Daoy (cell line): ENCODE measurements around the gene PRR12. TPM values are rescaled to one million over a fixed set of nuclear protein-coding genes. Genes with fewer than 3 reads are reported as not detected.

Experiments
- DNase-seq: peaks from one replicate; pipeline ENCODE4 v3.0.0-alpha.2; 2015; ENCODE audit warnings: low read depth
- total RNA-seq: library from RNA; depleted of rRNA; stranded (reverse); fragments of >200 nt; shearing (Covaris generic); gene quantifications from 2 replicates; pipeline ENCODE4 v1.2.3, GENCODE V29; 2014

Gene PRR12
- total RNA-seq, 1 experiment from 2014 or later: 2.5 TPM

DNA sequence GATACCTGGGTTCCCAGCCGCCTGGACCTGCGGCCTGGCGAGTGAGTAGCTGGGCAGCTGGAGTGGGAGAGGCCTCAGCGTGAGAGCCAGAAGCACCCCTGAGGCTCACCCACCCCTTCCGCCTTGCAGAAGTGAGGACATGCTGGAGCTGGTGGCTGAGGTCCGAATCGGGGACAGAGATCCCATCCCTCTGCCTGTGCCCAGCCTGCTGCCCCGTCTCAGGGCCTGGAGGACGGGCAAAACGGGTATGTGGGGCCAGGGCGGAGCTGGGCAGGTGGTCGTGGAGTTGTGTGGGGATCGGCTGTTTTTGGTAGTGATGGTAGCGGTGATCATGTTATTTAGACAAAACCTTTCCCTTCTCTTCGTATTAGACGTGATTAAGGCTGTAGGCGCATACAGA lies 55.6 kb downstream of the PRR12 start:
- DNase-seq: no peak

DNA sequence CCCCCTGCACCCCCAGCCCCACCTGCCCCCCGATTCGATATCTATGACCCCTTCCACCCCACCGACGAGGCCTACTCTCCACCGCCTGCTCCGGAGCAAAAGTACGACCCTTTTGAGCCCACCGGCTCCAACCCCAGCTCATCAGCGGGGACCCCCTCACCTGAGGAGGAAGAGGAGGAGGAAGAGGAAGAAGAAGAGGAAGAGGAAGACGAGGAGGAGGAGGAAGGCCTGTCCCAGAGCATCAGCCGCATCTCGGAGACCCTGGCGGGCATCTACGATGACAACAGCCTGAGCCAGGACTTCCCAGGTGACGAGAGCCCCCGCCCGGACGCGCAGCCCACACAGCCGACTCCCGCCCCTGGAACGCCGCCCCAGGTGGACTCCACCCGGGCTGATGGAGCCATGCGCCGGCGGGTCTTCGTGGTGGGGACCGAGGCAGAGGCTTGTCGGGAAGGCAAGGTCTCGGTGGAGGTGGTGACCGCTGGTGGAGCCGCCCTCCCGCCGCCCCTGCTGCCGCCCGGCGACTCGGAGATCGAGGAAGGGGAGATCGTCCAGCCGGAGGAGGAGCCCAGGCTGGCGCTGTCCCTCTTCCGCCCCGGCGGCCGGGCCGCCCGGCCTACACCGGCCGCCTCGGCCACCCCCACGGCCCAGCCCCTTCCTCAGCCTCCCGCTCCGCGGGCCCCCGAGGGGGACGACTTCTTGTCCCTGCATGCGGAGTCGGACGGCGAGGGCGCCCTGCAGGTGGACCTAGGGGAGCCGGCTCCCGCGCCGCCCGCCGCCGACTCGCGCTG lies 60.2 kb downstream of the PRR12 start:
- no peak for DNase-seq

DNA sequence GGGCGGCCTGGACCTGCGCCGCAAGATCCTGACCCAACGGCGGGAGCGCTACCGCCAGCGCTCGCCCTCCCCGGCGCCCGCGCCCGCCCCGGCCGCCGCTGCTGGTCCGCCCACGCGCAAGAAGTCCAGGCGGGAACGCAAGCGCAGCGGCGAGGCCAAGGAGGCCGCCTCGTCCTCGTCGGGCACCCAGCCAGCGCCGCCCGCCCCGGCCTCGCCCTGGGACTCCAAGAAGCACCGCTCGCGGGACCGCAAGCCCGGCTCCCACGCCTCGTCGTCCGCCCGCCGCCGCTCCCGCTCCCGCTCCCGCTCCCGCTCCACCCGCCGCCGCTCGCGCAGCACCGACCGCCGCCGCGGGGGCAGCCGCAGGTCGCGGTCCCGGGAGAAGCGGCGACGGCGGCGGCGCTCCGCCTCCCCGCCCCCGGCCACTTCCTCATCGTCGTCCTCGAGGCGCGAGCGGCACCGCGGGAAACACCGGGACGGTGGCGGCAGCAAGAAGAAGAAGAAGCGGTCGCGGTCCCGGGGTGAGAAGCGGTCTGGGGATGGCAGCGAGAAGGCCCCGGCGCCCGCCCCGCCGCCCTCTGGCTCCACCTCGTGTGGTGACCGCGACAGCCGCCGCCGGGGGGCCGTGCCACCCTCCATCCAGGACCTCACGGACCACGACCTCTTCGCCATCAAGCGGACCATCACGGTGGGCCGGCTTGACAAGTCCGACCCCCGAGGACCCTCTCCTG lies 61.0 kb downstream of the PRR12 start:
- no peak for DNase-seq

DNA sequence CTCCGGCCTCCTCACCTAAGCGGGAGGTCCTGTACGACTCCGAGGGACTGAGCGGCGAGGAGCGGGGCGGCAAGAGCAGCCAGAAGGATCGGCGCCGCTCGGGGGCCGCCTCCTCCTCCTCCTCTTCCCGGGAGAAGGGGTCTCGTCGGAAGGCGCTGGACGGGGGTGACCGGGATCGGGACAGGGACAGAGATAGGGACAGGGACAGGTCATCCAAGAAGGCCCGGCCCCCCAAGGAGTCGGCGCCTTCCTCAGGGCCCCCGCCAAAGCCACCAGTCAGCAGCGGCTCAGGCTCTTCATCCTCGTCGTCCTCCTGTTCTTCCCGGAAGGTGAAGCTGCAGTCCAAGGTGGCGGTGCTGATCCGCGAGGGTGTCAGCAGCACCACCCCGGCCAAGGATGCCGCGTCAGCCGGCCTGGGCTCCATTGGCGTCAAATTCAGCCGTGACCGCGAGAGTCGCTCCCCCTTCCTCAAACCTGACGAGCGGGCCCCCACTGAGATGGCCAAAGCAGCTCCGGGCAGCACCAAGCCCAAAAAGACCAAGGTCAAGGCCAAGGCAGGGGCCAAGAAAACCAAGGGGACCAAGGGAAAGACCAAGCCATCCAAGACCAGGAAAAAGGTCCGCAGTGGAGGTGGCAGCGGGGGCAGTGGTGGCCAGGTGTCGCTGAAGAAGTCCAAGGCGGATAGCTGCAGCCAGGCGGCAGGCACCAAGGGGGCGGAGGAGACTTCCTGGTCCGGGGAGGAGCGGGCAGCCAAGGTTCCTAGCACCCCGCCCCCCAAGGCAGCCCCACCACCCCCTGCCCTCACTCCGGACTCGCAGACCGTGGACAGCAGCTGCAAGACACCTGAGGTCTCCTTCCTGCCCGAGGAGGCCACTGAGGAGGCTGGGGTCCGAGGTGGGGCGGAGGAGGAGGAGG lies 61.8 kb downstream of the PRR12 start:
- DNase-seq: no peak

DNA sequence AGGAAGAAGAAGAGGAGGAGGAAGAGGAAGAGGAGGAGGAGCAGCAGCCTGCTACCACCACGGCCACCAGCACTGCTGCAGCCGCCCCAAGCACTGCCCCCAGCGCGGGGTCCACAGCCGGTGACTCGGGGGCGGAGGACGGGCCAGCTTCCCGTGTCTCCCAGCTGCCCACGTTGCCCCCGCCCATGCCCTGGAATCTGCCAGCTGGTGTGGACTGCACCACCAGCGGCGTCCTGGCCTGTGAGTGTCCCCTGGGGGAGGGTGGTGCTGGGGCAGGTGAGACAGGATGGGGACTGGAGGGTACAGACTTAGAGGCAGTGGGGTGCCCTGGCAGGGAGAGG lies 62.5 kb downstream of the PRR12 start:
- DNase-seq: no peak

DNA sequence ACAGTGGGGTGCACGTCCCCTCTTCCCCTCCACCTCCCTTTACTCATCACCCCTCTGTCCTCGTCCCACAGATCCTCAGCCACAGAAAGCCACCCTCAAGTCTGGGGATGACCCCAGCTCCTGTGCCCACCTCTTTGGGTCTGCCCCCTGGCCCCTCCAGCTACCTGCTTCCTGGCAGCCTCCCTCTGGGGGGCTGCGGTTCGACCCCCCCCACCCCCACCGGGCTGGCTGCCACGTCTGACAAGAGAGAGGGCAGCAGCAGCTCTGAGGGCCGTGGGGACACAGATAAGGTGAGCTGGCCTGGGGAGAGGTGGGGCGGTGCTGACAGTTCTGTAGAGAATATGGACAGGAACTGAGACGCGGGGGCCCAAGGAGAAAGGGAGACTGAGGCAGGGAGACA lies 63.6 kb downstream of the PRR12 start:
- no peak for DNase-seq

DNA sequence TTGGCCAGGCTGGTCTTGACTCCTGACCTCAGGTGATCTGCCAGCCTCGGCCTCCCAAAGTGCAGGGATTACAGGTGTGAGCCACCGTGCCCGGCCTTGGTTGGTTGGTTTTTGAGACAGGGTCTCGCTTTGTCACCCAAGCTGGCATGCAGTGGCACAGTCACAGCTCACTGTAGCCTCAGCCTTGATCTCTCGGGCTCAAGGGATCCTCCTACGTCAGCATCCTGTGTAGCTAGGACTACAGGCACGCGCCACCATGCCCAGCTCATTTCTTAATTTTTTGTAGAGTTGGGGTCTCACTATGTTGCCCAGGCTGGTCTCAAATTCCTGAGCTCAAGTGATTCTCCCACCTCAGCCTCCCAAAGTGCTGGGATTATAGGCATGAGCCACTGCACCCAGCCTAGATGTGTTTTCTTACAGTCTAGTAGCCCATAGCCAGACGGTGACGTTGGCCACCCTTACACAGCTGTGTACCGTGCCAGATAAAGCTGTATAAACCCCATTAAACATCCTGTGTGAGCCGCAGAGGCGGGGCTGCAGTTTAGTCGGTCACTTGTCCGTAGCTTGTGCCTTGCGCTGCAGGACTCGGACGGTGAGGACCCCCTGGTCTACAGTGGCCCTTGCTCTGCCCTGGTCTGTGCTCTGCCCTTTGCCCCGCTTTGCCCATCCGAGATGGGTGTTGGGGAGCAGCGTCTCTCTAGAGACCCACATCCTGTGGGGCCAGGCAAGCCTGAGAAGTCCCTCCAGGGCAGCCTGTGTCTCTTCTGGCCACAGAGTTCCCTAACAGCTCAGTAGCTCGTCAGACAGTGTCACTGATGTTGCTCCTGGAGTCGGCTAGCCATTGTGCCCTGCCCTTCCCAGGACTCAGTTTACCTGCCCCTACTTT lies 64.8 kb downstream of the PRR12 start:
- no peak for DNase-seq

DNA sequence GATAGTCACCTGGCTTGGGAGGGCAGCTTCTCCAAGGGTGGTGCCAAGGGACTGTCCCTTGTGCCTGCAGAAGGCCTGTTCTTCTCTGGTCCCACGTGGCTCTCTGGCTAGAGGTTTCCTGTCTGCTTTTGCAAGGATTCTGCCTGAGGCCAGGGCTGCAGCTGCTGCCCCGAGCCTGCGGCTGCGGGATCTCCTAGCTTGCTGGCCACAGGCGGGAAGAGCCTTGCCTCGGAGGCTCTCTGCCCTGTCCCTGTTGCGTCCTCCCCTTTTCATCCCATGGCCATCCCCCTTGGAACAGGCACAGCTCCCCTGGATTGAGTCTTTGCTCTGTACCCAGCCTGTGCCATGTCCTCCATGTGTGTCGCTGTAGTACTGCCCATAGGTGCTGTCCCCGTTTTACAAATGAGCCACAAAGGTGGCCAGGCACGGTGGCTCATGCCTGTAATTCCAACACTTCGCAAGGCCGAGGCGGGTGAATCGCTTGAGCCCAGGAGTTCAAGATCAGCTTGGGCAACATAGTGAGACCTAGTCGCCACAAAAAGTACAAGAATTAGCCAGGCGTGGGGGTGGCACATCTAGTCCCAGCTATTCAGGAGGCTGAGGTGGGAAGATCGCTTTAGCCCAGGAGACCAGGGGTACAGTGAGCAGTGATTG lies 65.6 kb downstream of the PRR12 start:
- no peak for DNase-seq

DNA sequence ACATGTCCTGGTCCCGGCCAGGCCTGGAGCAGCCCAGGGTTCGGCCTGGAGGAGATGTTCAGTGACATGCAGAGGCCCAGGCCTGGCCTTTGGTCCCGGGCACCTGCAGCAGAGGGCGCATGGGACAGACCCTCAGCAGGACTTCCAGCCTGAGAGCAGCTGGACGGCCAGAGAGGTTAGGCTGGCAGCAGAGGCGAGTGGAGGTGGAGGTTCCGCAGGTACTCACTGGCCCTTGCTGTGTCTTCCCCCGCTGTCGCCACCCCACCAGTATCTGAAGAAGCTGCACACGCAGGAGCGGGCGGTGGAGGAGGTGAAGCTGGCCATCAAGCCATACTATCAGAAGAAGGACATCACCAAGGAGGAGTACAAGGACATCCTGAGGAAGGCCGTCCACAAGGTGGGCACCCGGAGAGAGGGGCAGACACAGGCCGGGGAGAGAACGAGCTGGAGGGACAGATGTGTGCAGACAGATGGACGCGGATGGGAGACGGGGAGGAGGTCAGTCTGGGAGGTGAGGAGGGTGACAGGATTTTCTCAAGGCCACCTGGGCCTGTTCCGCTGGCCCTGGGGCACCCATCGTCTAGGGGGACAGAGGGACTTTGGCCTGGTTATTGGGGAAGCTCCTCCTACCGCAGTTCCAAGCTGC lies 66.6 kb downstream of the PRR12 start:
- DNase-seq: no peak

DNA sequence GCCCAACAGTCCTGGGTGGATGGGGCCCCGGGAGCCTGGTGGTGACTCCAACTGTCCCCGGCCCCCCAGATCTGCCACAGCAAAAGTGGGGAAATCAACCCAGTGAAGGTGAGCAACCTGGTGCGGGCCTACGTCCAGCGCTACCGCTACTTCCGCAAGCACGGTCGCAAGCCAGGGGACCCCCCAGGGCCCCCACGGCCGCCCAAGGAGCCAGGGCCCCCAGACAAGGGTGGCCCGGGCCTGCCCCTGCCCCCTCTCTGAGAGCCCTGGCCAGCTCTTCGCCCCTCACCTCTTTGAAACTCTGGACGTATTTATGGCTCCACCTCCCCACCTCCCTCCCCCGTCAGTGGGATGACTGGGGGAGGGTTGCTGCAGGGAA lies 67.1 kb downstream of the PRR12 start:
- DNase-seq: no peak

DNA sequence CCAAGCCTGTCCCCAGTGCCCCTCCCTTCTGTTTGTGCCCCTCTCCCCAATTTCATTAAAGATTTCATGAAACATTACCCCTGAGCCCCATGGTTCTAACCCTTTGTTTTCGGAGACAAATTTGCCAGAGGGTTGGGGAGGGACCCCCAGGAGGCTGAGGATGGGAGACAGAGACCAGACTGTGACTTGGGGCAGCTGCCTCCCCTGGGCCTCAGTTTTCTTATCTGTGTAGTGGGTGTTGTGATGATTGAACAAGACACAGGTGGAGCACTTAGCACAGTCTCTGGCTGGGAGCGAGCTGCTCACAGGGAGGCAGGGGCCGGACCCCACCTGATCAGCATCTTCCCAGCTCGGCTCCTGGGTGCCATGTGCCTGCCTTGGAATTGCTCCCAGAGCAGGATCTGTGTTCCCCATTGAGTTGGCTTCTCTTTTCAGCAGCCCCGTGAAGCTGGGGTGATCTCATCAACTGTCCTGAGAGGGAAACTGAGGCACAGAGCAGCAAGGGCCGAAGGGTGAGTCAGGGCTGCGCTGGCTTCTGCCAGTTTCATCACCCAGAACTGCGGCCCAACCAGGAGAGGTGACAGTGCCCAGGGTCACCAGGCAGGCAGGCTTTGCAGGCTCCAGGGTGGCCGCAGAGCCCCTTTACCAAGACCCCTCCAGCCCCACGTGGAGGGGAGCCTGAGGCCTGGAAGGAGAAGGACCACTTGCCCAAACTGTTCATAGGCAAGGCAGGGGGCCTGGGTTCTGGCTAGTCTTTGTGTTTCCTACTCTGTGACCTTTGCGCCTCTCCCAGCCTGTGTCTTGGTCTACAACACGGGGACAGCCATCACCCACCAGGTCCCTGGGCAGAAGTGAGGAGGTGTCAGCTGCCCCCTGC lies 67.8 kb downstream of the PRR12 start:
- DNase-seq: no peak

DNA sequence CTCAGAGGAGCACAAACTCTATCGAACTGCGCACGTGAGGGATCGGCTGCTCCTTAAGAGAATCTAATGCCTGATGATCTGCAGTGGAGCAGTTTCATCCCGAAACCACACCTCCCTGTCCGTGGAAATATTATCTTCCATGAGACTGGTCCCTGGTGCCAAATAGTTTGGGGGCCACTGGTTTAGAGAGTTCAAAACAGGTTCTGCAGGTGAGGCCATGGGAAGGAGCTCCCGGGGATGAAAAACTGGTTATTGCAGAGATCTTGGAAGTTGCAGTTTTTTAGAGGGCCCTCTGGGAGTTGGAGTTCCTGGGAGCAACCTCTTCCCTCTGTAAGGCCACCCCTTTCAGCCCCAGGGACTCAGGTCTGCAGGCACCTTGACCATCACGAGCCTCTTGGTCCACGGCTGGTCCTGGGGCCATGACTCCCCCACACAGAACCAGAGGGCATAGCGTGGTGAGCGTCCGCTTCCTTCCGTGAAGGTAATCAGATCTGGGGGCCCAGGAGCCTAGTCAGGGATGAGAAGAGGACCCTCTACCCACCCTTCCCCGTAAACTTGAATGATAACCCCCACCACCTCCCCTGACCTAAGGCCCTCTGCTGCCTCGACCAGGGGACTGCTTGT lies 69.5 kb downstream of the PRR12 start:
- no peak for DNase-seq

DNA sequence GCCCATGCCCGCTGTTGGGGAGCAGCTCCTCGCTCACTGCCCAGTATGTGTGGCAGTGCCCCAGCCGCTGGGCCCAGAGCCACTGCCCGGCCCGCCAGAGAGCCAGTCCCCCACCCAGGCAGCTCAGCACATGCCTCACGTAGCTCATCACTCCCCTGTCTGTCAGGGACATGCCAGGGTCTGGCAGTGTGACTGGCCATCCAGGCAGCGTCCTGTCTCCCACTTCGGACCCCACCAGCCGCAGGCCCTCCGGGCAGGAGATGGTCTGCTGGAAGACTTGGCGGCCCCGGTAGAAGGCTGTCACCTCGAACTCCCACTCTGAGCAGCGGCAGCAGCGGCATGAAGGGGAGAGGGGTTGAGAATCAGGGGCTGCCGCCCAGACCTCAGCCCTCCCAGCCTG lies 71.0 kb downstream of the PRR12 start:
- DNase-seq: no peak

DNA sequence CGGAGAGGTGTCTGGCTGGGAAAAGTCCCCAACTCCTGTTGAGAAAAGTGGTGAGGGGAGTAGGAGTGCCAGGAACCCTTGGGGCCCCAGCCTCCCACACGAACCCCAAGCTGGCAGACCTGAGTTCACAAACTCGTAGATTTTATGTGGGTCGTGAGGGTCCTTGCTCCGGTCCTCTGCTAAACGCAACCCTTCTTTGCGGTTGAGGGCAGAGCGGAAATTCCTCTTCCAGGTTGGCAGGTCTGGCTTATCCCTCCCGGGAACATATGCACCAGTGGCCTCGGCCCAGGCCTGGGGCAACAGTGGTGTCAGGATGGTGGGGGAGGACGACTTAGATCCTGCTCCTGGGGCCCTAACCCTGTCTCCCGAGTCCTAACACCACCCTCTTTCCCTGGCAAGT lies 72.2 kb downstream of the PRR12 start:
- DNase-seq: no peak

DNA sequence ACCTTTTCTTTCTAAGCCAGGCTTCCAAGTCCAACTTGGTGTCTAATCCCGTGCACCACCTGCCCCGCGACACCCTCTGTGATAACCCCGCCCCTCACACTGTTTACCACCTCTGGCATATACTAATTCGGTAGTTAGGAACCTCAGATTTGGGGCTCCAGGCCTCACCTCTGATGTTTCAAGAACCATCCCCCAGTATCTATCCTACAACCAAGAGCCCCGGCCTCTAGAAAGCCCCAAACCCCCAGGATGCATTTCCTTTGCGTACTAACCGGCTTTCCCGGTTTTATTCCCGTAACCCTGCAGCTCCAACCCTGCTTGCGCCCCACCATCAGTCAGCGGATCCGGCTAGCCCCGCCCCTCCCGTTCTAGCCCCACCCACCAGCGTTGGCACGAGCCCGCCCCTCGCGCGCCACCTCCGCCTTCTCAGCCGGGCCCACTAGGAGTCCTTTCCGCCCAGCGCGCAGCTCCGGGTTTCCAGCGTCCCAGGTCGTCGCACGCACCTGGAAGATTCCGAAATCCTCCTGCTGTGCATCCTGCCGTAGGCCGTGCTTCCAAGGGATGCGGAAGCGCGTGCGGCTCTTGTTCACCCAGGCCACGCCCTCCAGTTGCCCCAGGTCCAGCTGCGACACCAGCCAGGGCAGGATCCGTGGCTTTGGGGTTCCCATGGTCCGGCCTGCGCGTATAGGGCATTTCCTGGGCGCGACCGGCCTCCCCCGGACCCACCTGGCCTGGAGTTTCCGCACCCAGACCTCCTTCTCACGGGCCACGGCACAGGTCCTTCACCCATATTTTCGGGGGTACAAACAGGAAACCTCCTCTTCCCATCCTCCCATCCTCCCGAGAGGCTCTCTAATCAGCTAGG lies 73.4 kb downstream of the PRR12 start:
- DNase-seq: peak; percentile 91

DNA sequence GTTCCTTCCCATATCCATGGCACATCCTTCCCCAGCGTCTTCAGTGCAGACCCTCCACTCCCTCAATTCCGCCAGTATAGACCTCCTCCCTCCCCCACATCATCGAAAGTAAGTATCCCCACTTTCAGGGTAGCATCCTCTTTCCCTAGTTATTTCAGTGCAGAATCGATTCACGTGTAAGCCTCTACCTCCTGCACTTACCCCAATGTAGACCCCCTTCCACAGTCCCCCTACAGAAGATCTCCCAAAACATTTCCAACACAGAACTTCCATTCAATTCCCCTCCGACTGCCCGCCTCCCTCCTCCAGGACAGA lies 74.0 kb downstream of the PRR12 start:
- DNase-seq: no peak

DNA sequence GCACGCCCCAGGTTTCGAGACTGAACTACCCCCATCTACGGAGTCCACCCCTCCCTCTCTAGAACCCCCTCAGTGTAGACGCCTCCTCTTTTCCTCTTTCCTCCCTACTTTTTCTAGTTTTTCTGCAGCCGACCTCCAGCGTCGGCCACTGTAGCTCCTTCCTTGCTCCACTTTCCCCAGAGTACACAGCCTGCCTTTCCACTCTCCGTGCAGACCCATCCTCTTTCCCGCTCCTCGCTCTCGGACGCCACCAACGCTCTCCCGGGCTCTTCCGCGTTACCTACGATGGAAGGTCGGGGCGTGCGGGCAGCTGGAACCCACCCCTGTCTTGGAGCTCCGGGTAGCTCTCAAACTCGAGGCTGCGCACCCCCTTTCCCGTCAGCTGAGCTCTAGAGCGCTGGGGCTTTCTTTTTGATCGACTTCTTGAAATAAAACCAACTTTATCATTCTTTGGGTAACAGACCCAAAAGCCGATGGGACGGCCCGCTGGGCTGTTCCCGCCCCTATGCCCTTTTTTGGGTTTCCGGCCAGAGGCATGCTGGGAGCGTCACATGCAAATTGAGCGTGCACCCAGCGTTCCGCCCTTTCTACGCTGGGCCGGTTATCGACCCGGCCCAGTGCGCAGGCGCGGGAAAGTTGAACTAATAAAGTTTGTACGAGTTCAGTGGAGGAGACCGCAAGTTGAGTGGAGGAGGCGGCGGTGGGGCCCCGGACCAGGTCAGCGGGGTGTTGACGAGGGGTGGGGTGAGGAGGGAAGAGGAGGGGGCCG lies 74.6 kb downstream of the PRR12 start, which contains the start of the genes BCL2L12 and IRF3:
BCL2L12 (plus strand) TSS at position 583 of the 769 bp plus-strand sequence. CDS start 760 bp downstream, outside the sequence.
IRF3 (minus strand) TSS at position 507 of the 769 bp plus-strand sequence. CDS start 1,019 bp downstream, outside the sequence.
- DNase-seq: peak; percentile 98
